Measurements from ENCODE around the gene DNHD1. TPM values are rescaled to one million over a fixed set of nuclear protein-coding genes. Genes with fewer than 3 reads are reported as not detected.

Gene DNHD1
- total and polyA plus RNA-seq, 9 of the 15 experiments (the other 6 are each of a cell fraction or from before 2014, with no cell fraction given), result 0.82 to 9.7 (median 3.8) TPM

DNA sequence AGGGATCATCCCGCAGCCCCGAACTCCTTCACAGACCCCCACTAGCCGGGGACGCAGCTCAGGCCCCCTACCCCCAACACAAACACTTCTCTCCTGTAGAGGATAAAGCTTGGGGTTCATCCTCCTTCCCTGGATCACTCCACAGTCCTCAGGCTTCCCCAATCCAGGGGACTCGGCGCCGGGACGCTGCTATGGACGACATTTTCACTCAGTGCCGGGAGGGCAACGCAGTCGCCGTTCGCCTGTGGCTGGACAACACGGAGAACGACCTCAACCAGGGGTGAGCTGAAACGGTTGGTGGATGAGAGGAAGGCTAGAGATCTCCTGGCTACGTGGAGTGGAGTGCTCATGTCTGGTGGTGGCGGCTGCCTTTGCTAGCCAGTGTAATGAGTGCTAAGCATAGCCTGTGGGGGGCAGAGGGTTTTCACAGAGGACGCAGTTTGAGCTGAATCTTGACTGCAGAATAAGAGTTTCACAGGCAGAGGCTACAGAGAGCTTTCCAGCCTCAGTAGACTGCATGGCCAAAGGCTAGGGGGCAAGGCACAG, 107.1 kb downstream of the DNHD1 start (continued):
- TF ChIP-seq KLF10 (CRISPR knock-in tag; IDR thresholded peaks at IDR 0.05) (no peak), ZNF133 (CRISPR knock-in tag; IDR thresholded peaks at IDR 0.05) (no peak), SP1 (CRISPR knock-in tag; IDR thresholded peaks at IDR 0.05) (no peak), XRCC4 (IDR thresholded peaks at IDR 0.05; ENCODE audit: extremely low read depth, insufficient read depth, insufficient read length) (no peak), ATF7 (IDR thresholded peaks at IDR 0.05) (peak; percentile 22; the same call in 1 of the 2 replicates), L3MBTL2 (IDR thresholded peaks at IDR 0.05) (no peak), ZNF274 (IDR thresholded peaks at IDR 0.05; ENCODE audit: borderline replicate concordance, low read depth, low read length) (no peak), JUN (IDR thresholded peaks at IDR 0.05; ENCODE audit: borderline replicate concordance, low read depth, low read length) (no peak), JUN (CRISPR knock-in tag; IDR thresholded peaks at IDR 0.05; ENCODE audit: borderline replicate concordance) (peak; percentile 37; the same call in 1 of the 2 replicates), ERF (CRISPR knock-in tag; IDR thresholded peaks at IDR 0.05) (no peak), KDM2B (CRISPR knock-in tag; IDR thresholded peaks at IDR 0.05) (no peak), MIER1 (IDR thresholded peaks at IDR 0.05; ENCODE audit: low read depth) (no peak), TRIM28 (IDR thresholded peaks at IDR 0.05) (no peak), TBP (optimal IDR thresholded peaks at IDR 0.05; ENCODE audit: low read depth, low read length) (no peak), GATAD2A (IDR thresholded peaks at IDR 0.05) (no peak), SP2 (IDR thresholded peaks at IDR 0.05; ENCODE audit: extremely low read depth, low read depth, low read length, poor library complexity, severe bottlenecking) (no peak), GTF2B (IDR thresholded peaks at IDR 0.05; ENCODE audit: extremely low read depth, insufficient read length) (no peak), ZBTB43 (CRISPR knock-in tag; IDR thresholded peaks at IDR 0.05) (0 out of 2 replicates have a peak, but pooled peaks have one; percentile 46), PHTF2 (CRISPR knock-in tag; IDR thresholded peaks at IDR 0.05) (no peak), ZC3H4 (CRISPR knock-in tag; IDR thresholded peaks at IDR 0.05; ENCODE audit: borderline replicate concordance) (no peak; the same call in 1 of the 2 replicates), RBM14 (IDR thresholded peaks at IDR 0.05; ENCODE audit: borderline replicate concordance, insufficient read depth, low read depth, low read length) (no peak), ZEB2 (IDR thresholded peaks at IDR 0.05) (no peak), SIX5 (IDR thresholded peaks at IDR 0.05; ENCODE audit: borderline replicate concordance in 1 of 2, insufficient read depth in 1 of 2, low read depth in 1 of 2, low read length in 2 of 2) (no peak)
- TF ChIP-seq, protein P1, sequence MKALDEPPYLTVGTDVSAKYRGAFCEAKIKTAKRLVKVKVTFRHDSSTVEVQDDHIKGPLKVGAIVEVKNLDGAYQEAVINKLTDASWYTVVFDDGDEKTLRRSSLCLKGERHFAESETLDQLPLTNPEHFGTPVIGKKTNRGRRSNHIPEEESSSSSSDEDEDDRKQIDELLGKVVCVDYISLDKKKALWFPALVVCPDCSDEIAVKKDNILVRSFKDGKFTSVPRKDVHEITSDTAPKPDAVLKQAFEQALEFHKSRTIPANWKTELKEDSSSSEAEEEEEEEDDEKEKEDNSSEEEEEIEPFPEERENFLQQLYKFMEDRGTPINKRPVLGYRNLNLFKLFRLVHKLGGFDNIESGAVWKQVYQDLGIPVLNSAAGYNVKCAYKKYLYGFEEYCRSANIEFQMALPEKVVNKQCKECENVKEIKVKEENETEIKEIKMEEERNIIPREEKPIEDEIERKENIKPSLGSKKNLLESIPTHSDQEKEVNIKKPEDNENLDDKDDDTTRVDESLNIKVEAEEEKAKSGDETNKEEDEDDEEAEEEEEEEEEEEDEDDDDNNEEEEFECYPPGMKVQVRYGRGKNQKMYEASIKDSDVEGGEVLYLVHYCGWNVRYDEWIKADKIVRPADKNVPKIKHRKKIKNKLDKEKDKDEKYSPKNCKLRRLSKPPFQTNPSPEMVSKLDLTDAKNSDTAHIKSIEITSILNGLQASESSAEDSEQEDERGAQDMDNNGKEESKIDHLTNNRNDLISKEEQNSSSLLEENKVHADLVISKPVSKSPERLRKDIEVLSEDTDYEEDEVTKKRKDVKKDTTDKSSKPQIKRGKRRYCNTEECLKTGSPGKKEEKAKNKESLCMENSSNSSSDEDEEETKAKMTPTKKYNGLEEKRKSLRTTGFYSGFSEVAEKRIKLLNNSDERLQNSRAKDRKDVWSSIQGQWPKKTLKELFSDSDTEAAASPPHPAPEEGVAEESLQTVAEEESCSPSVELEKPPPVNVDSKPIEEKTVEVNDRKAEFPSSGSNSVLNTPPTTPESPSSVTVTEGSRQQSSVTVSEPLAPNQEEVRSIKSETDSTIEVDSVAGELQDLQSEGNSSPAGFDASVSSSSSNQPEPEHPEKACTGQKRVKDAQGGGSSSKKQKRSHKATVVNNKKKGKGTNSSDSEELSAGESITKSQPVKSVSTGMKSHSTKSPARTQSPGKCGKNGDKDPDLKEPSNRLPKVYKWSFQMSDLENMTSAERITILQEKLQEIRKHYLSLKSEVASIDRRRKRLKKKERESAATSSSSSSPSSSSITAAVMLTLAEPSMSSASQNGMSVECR (CRISPR knock-in tag; IDR thresholded peaks at IDR 0.05), result 0 out of 2 replicates have a peak, but pooled peaks have one; percentile 45
- TF ChIP-seq, protein P2, sequence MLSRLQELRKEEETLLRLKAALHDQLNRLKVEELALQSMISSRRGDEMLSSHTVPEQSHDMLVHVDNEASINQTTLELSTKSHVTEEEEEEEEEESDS (CRISPR knock-in tag; IDR thresholded peaks at IDR 0.05), result no peak
